Activated T-cell treated with anti-CD3 and anti-CD28 coated beads, Interleukin-2, amount 50 U/mL, for 72 hours (primary cell): ENCODE data around the gene SLC16A9. TPM values are rescaled to one million over a fixed set of nuclear protein-coding genes. Genes with fewer than 3 reads are reported as not detected.
"Not testable (repeated sequence)": the region's sequence is repeated elsewhere in the genome, so short reads cannot be mapped to it uniquely, and the experiment has no call there.

Source experiments
- ATAC-seq, 2 donors: fragments of 150-1000 bp; cut with Tn5 transposase; replicated peaks in 1 of 2; 2 replicates each; pipeline ENCODE4 v1.10.0; 2021; ENCODE audit warnings: moderate library complexity in 2 of 2, mild to moderate bottlenecking in 1 of 2
- DNase-seq, 2 donors: peaks; one replicate each; pipeline ENCODE4 v3.0.0; 2021 to 2022; ENCODE audit warnings: mixed read lengths in 1 of 2
- H3K27ac Mint-ChIP-seq: one replicate; pipeline ENCODE4 v1.8.0; 2022; ENCODE audit warnings: mild to moderate bottlenecking, moderate library complexity, mixed read lengths
- H3K27me3 Mint-ChIP-seq: one replicate; pipeline ENCODE4 v1.8.0; 2022; ENCODE audit warnings: low read depth, mixed read lengths
- H3K36me3 Mint-ChIP-seq, 2 donors: one replicate each; pipeline ENCODE4 v1.8.0; 2022; ENCODE audit warnings: mixed read lengths in 2 of 2, mild to moderate bottlenecking in 1 of 2; ENCODE audit not compliant: insufficient read depth in 2 of 2
- H3K4me1 Mint-ChIP-seq: one replicate; pipeline ENCODE4 v1.8.0; 2022; ENCODE audit warnings: low read depth, mixed read lengths
- H3K4me3 Mint-ChIP-seq, 2 donors: one replicate each; pipeline ENCODE4 v1.8.0; 2022; ENCODE audit warnings: mild to moderate bottlenecking in 2 of 2, mixed read lengths in 2 of 2, moderate library complexity in 2 of 2
- H3K9me3 Mint-ChIP-seq, 2 donors: one replicate each; pipeline ENCODE4 v1.8.0; 2022; ENCODE audit warnings: mixed read lengths in 2 of 2
- total RNA-seq, 2 donors: library from RNA; stranded (reverse); gene quantifications; one replicate each; pipeline ENCODE4 v1.2.3, GENCODE V29; 2022

SLC16A9 gene
- total RNA-seq, 2 donors from 2014 or later = 0.14 to 0.19 TPM

DNA sequence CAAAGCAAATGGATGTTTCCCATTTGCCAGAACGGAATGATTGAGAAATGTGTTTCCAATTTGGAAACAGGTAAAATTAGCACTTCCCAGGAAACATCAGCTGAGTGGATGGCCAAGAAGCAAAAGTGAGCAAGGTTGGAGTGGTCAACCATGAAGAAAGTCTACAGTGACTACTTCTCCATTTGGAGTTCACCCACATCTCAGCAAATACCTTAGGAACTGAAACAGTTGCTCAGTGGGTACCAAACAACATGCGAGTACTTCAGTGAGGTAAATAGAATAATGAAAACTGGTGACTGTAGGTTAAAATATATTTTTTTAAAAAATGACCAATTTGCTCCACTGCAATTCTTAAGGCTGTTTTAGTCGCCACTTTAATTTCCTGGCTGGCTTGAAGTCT lies 57.7 kb downstream of the SLC16A9 start:
- H3K4me3 Mint-ChIP-seq = no peak overlapping the region
- DNase-seq (no peak), ATAC-seq (no peak)
- no peaks in the 10 kb centered on the region for H3K36me3 Mint-ChIP-seq
- no peaks in the 10 kb centered on the region for H3K27me3 Mint-ChIP-seq
- peaks cover 0 to 2% of the 10 kb centered on the region in 2 donors for H3K9me3 Mint-ChIP-seq
- H3K4me1 Mint-ChIP-seq = no peaks in the 10 kb centered on the region
- no peak overlapping the region for H3K27ac Mint-ChIP-seq

- no peaks in the 10 kb centered on the region for H3K4me1 Mint-ChIP-seq
These were observed 59.9 kb downstream of the SLC16A9 start for GRCh38 chr10:59649606-59650346.

GRCh38 chr10:59648711-59649201 lies 60.9 kb downstream of the SLC16A9 start:
- Mint-ChIP-seq H3K36me3 (peaks cover 5 to 8% of the 10 kb centered on the region in 2 donors), H3K27ac (no peak overlapping the region), H3K27me3 (no peaks in the 10 kb centered on the region), H3K4me1 (no peaks in the 10 kb centered on the region), H3K4me3 (no peak overlapping the region), H3K9me3 (peaks cover 4 to 7% of the 10 kb centered on the region in 2 donors)
- ATAC-seq = no peak
- no peak for DNase-seq

More at GRCh38 chr10:59649606-59650346, 59.9 kb downstream of the SLC16A9 start:
- H3K27ac Mint-ChIP-seq = no peak overlapping the region
- H3K36me3 Mint-ChIP-seq = peaks cover 5 to 8% of the 10 kb centered on the region in 2 donors
- no peaks in the 10 kb centered on the region for H3K27me3 Mint-ChIP-seq
- ATAC-seq (no peak), DNase-seq (no peak)
- H3K4me3 Mint-ChIP-seq = no peak overlapping the region
- peaks cover 4 to 5% of the 10 kb centered on the region in 2 donors for H3K9me3 Mint-ChIP-seq

DNA sequence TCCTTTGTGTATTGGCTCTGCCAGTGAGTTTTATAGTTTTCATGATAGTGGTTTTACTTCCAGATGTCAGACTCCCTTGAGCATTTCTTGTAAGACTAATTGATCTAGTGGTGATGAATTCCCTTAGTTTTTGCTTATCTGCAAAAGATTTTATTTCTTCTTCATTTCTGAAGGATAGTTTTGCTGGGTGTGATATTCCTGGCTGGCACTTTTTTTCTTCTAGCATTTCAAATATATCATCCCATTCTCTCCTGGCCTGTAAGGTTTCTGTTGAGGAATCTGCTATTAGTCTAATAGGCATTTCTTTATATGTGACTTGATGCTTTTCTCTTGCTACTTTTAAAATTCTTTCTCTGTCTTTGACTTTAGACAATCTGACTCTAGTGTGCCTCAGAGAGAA lies 64.8 kb downstream of the SLC16A9 start:
- peaks cover 4 to 7% of the 10 kb centered on the region in 2 donors for H3K9me3 Mint-ChIP-seq
- no peak for ATAC-seq
- H3K4me3 Mint-ChIP-seq = no peak overlapping the region
- peaks cover 5 to 8% of the 10 kb centered on the region in 2 donors for H3K36me3 Mint-ChIP-seq
- no peak for DNase-seq
- H3K27me3 Mint-ChIP-seq = no peaks in the 10 kb centered on the region
- H3K27ac Mint-ChIP-seq = no peak overlapping the region
- no peaks in the 10 kb centered on the region for H3K4me1 Mint-ChIP-seq

DNA sequence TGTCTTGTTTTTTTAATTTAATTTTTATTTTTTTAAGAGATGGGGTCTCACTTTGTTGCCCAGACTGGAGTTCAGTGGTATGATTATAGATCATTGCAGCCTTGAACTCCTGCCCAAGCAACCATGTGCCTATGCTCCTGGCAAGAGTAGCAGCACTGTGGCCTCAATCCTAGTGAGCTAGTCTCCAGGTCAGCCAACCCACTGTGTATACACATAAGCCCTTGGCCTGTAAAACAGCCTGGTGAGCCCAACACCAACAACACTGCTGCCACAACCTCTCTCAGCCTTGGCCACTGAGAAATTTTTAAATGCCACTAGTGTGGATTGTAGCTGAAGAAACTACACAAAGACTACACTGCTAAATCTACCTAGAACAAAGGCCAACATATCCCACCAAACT lies 68.0 kb downstream of the SLC16A9 start:
- H3K27ac Mint-ChIP-seq, H3K36me3 Mint-ChIP-seq, H3K4me3 Mint-ChIP-seq, ATAC-seq, DNase-seq, H3K4me1 Mint-ChIP-seq, H3K27me3 Mint-ChIP-seq, H3K9me3 Mint-ChIP-seq: not testable (repeated sequence)

DNA sequence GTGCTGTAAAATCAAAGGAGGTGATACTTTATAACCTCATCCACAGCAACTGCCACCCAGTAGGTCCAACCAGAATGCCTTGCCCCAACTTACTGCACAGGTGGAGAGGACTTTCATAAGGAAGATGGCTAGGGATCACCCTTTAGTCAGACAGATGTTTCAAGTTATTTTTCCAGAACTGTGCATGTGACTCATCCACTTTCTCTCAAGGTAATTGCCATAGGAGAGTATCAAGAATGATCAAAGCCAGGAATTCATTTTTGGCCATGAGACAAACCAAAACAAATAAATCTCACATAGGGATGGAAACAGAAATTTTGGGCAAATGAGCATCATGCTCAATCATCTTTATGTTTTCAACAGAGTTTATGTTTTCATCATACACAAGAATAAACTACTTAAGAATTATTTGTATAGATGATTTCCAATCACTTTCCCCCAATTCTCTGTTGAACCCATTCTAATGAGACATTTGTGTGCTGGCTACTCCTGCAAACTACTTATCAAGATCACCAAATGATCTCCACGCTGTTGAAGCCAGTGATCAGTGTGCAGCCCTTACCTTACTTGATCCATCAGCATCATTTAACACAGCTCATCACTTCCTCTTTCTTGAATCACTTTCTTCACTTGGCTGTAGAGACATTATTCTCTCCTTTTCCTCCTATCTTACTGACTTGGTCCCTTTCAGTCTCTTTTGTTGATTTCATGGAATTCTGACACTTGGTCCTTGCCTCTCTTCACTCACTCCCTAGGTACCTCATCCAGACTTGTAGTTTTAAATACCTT lies 74.0 kb downstream of the SLC16A9 start:
- ATAC-seq = no peak
- DNase-seq = no peak

GRCh38 chr10:59634102-59634501 lies 75.5 kb downstream of the SLC16A9 start:
- Mint-ChIP-seq H3K36me3 (no peaks in the 10 kb centered on the region), H3K27me3 (peaks cover 5% of the 10 kb centered on the region), H3K4me1 (no peaks in the 10 kb centered on the region), H3K4me3 (no peak overlapping the region), H3K27ac (no peak overlapping the region), H3K9me3 (no peaks in the 10 kb centered on the region)
- DNase-seq (no peak), ATAC-seq (no peak)

More for the DNA sequence above, 74.0 kb downstream of the SLC16A9 start:
- H3K36me3 Mint-ChIP-seq = no peaks in the 10 kb centered on the region
- no peak overlapping the region for H3K27ac Mint-ChIP-seq
- no peaks in the 10 kb centered on the region for H3K4me1 Mint-ChIP-seq
- peaks cover 5% of the 10 kb centered on the region for H3K27me3 Mint-ChIP-seq
- no peaks in the 10 kb centered on the region for H3K9me3 Mint-ChIP-seq
- H3K4me3 Mint-ChIP-seq = no peak overlapping the region

- H3K4me1 Mint-ChIP-seq = no peaks in the 10 kb centered on the region
- H3K27me3 Mint-ChIP-seq = peaks cover 5% of the 10 kb centered on the region
- no peaks in the 10 kb centered on the region for H3K36me3 Mint-ChIP-seq
- ATAC-seq (no peak), DNase-seq (no peak)
- no peak overlapping the region for H3K27ac Mint-ChIP-seq
- H3K4me3 Mint-ChIP-seq = no peak overlapping the region
- no peaks in the 10 kb centered on the region for H3K9me3 Mint-ChIP-seq
These were observed 76.6 kb downstream of the SLC16A9 start for GRCh38 chr10:59633063-59633462.

GRCh38 chr10:59631882-59632807 lies 77.5 kb downstream of the SLC16A9 start:
- no peak for ATAC-seq

DNA sequence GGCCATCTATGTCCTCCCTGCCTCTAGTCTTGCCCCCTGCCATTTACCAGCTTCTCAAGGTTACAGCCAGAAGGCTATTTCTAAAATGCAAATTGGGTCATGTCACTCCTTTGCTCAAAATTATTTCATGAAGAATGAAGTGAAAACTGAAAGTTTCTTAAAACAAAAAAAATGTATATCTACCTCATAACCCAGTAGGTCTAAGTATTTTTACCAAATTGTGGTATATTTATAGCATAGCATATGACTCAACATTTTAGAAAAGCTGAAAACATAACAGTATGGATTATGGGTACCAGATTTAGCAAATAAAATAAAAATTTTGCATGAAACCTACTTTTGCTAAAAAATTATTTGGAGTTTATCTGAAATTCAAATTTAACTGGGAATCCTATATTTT lies 78.4 kb downstream of the SLC16A9 start:
- no peak for ATAC-seq

More at GRCh38 chr10:59631882-59632807, 77.5 kb downstream of the SLC16A9 start:
- DNase-seq = no peak
- Mint-ChIP-seq H3K4me3 (no peak overlapping the region), H3K27me3 (peaks cover 5% of the 10 kb centered on the region), H3K9me3 (no peaks in the 10 kb centered on the region), H3K27ac (no peak overlapping the region), H3K4me1 (no peaks in the 10 kb centered on the region), H3K36me3 (no peaks in the 10 kb centered on the region)

GRCh38 chr10:59628965-59629364 lies 80.7 kb downstream of the SLC16A9 start:
- Mint-ChIP-seq H3K27ac (no peak overlapping the region), H3K36me3 (no peaks in the 10 kb centered on the region), H3K9me3 (no peaks in the 10 kb centered on the region), H3K4me3 (no peak overlapping the region), H3K4me1 (no peaks in the 10 kb centered on the region), H3K27me3 (peaks cover 5% of the 10 kb centered on the region)
- ATAC-seq (no peak), DNase-seq (no peak)

More for the DNA sequence above, 78.4 kb downstream of the SLC16A9 start:
- Mint-ChIP-seq H3K36me3 (no peaks in the 10 kb centered on the region), H3K4me1 (no peaks in the 10 kb centered on the region), H3K4me3 (no peak overlapping the region), H3K27ac (no peak overlapping the region), H3K27me3 (peaks cover 5% of the 10 kb centered on the region), H3K9me3 (no peaks in the 10 kb centered on the region)
- no peak for DNase-seq

GRCh38 chr10:59628456-59628855 lies 81.2 kb downstream of the SLC16A9 start:
- no peak overlapping the region for H3K27ac Mint-ChIP-seq
- H3K9me3 Mint-ChIP-seq = no peaks in the 10 kb centered on the region
- ATAC-seq (no peak), DNase-seq (no peak)
- no peak overlapping the region for H3K4me3 Mint-ChIP-seq
- no peaks in the 10 kb centered on the region for H3K36me3 Mint-ChIP-seq
- H3K27me3 Mint-ChIP-seq = peaks cover 5% of the 10 kb centered on the region
- no peaks in the 10 kb centered on the region for H3K4me1 Mint-ChIP-seq
